ENCODE data around the gene NT5C1A.

Gene NT5C1A

DNA sequence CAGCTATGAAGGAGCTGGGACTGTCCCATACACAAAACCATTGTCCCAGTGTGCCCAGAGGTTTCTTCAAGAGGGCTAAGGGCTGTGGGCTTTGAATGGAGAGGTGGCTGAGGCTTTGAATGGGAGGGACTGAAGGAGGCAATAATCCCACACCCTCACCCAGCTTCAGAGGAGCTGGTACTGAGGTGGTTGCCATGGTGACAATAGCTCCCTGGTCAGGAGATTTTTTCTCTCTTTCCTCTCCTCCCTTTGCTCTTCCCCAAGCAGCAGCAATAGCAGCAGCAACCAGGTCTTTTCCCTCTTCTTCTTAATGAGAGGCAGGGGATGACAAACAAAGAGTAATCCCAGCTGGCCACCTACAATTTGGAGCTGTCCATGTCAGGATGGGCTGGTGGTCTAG is 17.7 kb upstream of the NT5C1A start:
- no peak for DNase-seq (ENCODE audit: low spot score)

DNA sequence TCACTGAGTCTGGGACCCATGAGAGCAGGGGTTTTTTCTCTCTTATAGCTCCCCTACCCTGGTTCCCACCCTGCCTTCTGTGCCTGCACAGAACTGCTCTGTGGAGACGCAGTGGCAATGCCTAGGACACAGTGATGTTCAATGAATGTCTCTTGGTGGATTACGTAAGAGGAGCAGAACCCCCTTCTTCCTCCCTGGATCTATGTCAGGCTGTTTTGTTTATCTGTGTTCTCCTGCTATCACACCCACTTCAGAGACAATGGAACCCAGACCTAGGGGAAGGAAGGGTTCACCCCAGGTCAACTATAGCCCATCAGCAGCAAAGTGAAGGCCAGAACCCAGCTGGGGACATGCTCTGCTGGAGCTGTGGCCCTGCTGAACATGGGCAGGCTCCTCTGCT is 17.3 kb upstream of the NT5C1A start:
- DNase-seq (ENCODE audit: low spot score): no peak

DNA sequence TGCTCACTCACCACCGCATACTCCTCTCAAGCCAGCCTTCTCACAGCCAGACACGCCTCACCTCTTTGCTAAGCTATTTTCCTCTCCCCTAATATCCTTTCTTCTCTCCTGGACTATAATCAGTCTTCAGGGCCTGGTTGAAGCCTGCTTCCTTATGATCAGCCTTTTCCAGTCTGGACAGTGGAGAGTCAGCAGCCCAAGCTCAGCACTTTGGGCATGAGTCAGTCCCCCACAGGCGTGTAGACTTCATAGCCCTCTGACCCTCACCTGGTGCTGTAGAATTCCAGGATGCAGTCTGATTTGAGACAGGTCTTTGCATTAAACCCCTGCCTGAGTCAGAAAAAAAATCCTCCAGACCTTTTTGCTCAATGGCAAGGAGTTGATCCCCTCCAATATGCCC is 16.8 kb upstream of the NT5C1A start:
- DNase-seq (ENCODE audit: low spot score): no peak

DNA sequence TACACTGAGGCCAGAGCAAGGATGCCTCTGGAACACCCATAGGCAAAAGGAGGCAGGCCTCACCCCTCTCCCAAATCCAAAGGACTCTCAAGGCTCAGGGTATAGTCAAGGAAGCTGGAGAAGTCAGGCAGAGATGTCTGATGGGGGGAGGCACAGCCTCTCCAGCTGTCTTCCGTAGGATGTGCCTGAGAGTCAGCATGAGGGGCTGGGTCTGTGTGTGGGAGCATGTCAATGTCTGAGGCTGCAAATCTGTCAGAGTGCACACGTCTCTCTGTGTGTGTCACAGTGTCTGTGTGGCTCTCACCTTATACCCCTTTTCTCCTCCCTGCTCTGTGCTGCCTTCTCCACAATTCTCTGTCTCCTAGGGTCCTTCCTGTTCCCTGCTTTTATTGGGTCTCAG is 15.3 kb upstream of the NT5C1A start:
- DNase-seq (ENCODE audit: low spot score): no peak

DNA sequence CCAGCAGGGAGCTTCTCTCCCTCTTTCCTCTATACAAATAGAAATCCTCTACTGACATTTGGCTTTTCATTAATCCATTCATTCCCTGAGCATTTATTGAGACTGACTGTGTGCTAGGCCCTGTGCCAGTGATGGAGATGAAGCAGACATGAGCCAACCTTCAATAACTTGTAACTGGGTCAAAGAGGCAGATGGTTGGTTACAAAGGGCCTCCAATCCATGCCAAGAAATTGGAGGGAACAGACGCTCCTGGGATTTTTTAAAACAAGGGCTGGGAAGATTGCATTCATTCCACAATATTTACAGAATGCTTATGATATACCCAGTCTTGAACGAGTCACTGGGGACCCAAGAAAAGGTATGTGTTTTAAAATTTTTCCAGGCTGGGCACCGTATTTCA is 13.2 kb upstream of the NT5C1A start:
- DNase-seq (ENCODE audit: low spot score): no peak

DNA sequence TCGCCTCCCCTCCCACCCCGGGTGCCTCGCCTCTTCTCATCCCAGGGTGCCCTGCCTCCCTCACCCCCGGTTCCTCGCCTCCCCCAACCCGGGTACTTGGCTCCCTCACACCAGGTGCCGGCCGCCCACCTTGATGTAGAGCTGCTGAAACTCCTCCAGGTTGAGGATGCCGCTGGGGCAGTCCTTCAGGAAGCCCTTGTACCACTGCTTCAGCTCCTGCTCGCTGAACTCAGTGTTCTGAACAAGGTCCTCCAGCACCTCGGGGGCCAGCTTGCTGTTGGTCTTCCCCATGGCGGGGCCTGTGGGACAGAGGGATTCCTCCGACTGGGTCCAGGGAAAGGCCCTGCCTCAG is 12.4 kb upstream of the NT5C1A start:
- DNase-seq (ENCODE audit: low spot score): no peak

DNA sequence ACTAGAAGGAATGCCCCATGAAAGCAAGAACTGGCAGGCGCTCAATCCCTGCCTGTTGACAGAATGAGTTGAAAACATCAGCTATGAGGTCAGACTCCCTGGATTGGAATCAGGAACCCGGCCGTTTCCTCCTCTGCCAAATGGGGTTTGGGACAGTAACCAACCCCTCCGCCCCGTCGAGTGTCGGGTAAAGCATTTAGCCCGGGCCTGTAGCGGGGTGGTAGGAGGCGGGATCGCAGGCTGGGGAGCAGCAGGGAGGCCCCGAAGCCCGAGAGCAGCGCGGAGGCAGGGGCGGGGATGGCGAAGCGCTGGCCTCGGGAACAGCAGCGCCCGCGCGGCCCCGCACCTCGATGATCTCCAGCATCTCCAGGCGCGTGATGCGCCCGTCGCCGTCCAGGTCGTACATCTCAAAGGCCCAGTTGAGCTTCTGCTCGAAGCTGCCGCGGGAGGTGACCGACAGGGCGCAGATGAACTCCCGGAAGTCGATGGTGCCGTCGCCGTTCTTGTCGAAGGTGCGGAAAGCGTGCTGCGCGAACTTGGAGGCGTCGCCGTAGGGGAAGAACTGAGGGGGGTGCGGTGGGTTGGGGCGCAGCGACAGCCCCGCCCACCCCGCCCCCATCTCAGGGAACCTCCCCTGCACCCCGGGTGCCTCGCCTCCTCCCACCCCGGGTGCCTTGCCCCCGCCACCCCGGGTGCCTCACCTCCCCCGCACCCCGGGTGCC is 11.8 kb upstream of the NT5C1A start:
- DNase-seq (ENCODE audit: low spot score): no peak

DNA sequence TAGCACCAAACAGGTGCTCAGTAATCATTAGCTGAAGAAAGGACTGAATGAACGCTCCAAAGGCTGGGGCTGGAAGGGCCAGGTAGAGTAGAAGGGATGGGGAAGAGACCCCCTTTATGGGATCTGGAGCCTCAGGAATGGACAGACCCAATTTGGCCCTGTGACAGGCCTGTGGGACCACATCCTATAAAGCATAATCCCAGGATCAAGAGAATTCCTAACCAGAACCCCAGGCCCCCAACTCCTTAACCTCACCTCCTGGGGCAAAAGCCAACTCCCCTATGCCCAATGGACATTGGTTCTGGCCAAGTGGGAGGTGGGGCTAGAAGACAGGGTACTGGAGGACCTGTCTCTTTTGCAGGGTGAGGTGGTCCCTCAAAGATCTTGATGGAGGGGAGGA is 10.1 kb upstream of the NT5C1A start:
- no peak for DNase-seq (ENCODE audit: low spot score)

DNA sequence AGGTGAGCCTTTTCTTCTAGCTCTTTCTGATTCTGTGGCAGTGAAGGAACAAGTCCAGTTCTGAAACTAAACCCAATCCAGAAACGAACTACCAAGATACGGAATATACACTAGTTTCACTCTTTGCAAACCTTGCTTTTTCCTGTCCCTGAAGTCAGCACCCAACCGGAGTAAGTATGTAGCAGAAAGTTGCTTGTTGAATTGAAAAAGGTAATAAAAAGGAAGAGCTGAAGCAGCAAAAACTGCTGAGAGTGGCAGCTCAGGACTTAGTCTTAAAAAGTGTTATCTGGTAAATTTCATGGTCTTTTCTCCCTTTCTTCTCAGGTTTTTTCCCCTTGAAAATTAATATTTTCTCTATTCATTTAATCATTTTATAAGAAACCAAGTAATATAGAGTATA is 9.4 kb upstream of the NT5C1A start:
- DNase-seq (ENCODE audit: low spot score): no peak

DNA sequence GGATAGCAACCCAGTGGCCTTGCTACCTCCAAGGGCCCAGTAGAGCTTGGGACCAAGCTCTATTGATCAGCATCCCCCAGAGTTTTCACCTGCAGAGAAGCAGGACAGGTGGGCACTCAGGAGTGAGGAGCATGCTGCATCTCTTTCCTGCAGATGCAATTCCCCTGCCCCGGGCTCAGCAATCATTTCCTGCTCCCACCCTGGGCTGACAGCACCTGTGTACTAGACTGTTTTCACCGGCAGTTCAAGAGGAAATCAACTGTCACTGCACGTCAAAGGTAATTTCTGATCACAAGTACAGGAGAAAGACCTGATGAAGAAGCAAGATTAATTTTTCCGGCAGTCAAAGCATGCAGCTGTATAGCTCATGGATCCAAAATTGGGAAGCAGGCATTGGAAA is 8.8 kb upstream of the NT5C1A start:
- DNase-seq (ENCODE audit: low spot score): no peak

DNA sequence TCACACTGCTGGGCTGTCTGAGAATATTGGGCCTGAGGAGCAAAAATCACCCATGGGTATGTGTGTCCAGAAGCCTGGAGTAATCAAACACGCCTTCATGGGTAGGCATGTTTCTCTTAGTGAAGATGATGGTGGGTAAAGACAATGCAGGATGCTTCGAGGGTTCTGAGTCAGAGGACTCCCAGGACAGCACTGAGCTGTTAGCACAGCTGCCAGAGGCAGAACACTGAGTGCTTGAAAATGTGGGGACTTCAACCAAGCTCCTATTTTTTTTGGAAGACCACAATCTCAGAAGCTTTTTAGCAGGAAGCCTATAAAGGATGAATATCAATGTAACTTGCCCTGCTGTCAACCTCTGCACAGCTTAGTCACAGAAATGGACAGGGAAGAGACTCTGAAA is 7.9 kb upstream of the NT5C1A start:
- DNase-seq (ENCODE audit: low spot score): no peak

DNA sequence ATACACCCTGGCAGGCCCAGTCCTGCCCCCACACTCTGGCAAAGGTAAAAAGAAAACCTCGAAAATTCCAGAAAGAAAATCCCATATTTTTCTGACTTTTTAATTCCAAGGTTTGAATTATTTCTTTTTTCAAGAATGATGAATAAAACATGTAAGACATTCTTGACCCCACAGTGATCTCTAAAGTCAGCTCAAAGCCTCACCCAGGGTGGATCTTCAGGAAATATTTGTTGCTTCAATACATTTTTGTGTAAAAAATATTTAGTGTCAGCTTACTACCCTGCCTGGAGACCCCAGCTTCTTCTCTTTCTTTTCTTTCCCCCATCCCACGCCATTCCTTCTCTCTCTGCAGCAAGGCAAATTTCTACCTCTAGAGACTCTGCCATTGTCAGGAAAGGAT is 7.0 kb upstream of the NT5C1A start:
- no peak for DNase-seq (ENCODE audit: low spot score)

DNA sequence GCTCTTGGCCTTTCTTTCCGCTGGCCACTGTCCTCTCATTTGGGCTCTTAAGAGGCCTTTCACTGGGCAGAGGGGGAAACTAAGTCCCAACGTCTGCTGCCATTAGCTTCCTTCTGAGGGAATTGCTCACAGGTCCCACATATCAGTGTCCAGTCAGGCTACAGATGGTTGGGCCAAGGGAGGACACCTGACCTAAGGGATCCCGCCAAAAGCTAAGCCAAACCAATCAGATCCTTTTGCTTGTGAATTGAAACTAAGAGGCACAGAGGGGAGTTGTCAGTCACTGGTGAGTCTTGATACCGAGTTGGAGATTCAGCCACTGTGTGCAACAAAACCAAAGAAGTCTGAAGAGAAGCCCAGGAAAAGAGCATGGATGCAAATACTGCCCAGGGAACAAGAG is 5.7 kb upstream of the NT5C1A start:
- DNase-seq (ENCODE audit: low spot score): no peak

DNA sequence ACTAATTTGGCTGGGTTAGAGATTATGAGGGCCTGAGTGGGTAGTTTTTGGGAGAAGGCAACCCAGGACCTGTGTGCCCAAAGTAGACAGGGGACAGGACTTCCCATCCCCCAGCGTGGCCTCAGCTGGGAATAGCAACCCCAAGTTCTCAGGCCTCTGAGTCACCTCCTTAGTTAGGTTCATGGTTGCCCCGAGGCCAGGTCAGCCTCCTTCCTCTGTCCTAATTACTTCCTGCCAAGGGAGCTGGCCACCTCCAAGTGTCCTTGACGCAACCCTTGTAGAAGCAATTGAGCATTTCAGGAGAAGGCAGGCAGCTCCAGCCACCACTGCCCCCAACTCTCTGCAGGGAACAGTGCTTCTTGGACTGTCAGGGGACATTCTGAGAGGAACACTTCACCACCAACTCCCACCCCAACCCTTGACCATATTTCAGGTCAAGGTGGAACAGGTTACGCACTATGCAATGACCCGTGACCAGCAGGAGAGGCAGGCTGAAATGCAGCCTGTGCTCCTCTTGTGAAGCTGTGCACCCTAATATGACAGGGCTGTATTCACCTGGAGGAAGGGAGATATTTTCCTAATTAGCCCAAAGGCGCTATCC is 5.1 kb upstream of the NT5C1A start:
- DNase-seq (ENCODE audit: low spot score): no peak

DNA sequence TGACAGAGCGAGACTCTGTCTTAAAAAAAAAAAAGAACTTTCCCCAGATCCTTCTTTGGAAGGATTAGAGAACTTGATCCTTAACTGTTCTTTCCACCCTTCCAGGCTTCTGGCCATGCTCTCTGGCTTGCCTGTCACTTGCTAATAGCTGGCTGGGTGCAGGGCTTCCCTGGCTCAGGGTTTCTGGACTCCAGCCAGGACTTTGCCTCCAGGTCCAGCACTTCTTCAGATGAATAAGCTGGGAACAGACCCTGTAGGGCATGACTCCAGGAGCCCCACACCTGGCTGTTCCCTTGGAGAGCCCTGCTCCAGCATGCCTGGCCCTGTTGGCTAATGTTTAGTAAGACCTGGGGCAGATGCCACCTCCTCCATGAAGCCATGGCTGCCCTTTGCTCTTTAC is 3.3 kb upstream of the NT5C1A start:
- DNase-seq (ENCODE audit: low spot score): no peak

DNA sequence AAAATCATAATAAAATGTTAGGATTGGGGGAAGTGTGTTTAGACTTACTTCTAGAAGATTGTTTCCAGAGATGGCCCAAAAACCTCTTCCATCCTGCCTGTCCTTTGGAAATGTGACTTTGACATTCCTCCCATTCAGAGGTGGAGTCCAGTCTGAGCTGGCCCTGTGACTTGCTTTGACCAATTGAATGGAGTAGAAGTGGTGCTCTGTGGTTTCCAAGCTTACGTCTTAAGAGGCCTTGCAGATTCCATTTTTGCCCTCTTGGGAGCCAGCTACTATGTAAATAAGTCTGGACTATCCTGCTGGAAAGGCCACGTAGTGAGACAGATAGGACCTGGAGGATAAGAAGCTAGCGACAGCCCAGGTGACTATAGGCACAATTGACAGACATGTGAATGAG is 1.3 kb upstream of the NT5C1A start:
- DNase-seq (ENCODE audit: low spot score): no peak

DNA sequence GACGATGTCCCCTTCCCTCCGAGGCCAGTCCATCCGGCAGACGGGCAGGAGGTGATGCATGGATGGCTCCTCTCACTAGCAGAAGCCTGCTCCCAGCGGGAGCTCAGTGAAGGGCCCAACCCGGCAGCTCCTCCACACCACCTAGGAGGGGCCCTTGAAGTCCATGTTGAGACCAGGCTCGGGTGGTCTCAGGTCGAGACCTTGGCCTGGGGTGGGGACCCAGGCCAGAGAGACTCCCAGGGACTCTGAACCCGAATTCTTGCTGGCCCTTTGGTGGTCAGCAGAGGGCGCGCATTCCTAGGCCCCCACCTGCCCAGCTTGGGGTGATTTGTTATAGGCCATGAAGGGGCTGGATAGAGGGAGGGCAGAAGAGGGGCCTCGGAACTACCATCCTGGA is 642 bp upstream of the NT5C1A start:
- peak; percentile 12 for DNase-seq (ENCODE audit: low spot score)

DNA sequence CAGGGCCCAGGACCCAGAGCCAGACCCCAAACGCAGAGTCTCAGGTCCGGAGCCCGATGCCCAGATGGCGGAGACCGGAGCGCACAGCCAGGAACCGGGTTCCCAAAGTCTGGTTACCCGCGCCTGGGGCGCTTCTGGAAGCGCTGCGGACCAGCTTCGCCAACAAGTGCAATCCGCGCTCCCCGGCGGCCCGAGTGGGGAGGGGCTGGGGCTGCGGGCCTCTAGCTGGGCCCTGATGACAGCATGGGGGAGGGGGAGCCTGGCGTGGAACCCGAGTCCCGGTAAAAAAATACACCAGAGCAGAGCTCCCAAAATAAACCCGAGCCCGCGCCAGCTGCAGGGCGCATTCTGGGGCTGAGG is 494 bp downstream of the NT5C1A start:
- DNase-seq (ENCODE audit: low spot score): no peak

DNA sequence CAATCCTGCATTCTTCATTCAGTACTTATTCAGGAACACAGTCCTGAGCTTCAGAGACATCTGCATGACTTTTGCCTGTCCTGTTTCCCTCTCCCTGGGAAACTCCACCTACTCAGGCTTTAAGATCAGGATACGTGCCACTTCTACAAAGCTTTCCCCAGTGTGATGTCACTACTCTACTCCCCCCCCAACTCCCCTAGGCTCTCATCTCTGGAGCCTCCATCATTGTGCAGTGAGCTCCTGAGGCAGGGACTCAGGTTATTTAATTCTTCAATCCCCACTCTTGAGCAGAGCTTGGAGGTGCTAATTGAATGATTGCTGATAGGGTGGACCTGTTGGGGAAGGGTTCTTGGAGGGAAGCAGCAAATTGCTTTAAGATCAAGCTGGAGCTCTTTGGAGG is 1.2 kb downstream of the NT5C1A start:
- no peak for DNase-seq (ENCODE audit: low spot score)

DNA sequence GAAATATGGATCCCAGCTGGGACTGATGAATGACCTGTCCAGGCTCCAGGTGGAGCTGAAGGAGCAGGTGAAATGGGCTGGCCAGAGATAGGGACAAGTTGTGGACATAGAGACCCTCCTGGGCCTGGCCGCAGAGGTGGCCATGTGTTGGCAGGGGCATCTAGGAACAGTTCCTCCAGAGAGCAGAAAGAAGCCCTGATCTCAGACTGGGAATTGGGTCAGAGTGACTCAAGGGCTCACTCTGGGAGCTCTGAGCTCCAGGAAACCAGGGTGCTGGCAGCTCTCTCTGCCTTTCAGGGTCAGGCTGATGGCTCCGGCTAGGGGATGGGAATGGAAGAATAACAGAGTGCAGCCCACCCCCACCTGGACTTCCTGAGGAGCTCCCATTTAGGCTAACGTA is 3.0 kb downstream of the NT5C1A start:
- DNase-seq (ENCODE audit: low spot score): no peak

DNA sequence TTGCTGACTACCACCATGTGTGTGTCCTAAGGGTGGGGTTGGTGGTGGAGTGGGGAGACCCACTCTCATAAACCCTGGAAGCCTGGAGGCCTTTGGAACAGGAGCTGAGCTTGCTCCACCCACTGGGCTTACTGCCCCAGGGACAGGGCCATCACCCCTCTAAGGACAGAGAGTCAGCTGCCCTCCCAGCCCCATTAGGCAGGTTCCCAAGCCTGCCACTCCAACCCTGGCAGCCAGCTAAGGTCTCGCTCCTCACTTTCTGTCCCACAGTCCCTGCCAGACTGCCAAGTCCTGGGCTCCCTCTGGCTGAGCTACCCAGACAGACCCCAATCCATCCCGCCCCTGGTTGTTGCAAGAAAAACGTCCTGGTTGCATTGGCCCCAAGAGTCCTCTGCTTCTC is 3.8 kb downstream of the NT5C1A start:
- DNase-seq (ENCODE audit: low spot score): no peak

DNA sequence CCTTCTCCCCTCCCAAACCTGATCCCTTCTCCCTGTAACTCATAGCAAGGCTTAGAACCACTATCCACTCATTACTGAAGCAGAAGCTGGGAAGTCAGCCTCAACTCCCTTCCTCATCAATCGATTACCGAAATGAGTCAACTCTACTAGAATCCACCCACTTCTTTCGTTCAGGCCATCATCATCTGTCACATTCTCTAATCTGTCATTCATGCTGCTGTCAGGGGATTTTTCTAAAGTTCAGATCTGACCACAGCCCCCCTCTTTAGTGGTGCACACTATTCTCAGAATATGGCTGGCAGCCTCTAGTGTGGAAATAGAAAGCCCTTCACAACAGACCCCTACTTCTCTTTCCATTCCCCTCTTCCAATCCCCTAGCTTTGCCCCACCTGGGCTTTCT is 5.1 kb downstream of the NT5C1A start:
- no peak for DNase-seq (ENCODE audit: low spot score)

DNA sequence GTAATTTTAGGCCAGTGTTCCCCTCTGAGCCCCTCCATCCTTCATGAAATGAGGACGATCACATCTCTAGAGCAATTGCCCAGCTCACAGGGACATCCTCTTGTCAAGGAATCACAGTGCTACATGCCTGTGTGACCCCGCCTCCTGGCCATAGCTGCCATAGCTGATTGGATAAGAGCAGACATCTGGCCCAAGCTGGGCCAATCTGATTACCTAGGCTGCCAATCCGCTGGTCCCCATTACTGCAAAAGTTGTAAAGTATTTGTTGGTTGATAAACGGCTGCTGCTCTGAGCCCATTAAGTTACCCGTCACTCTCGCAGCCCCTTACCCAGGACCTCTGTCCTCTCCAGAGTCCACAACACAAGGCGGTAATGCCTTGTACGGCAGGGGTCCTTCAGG is 8.3 kb downstream of the NT5C1A start:
- no peak for DNase-seq (ENCODE audit: low spot score)

DNA sequence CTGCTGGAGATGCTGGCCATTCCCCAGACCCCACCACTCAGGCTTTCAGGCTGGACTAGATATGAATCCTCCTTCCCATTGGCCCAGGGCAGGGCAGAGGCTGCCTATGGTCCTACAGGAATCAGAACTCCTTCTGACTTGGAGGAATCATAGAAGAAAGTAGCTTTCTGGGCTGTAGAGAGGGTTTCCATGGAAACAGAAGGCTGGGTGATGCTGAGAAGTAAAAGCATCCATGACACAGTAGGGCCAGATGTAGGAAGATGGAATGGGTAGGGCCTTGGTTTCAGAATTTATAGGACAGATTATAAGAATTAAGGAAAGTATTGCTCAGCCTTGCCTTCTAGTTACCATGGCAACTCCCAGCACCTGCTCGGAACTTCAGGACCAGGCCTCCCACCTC is 9.0 kb downstream of the NT5C1A start:
- no peak for DNase-seq (ENCODE audit: low spot score)

DNA sequence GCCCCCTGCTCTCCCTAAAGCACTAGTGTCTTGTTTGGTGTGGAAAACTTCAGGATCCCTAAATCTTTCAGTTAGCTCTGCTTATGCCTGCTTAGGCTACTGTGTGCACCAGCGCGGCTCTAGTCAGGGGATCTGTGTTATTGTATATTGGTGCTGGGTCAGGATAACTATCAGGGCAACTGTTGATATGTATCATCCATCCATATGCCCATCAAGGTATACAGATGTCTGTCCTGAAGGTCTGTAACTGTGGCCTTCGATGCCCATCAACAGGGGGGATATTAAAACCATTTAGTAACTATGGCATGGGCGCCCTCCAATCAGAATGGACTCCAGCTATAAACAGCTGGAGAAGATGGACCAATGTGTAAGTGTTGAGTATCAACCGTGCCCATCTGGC is 12.4 kb downstream of the NT5C1A start:
- DNase-seq (ENCODE audit: low spot score): no peak
